Fibroblast of lung (primary cell): ENCODE data around the gene SGMS2.

Experiments used
- EZH2 ChIP-seq: IDR thresholded peaks from 2 replicates; pipeline ENCODE4 v1.5.1; 2012; ENCODE audit warnings: low read length, control low read depth, mild to moderate bottlenecking; ENCODE audit errors: missing control alignments
- TF ChIP-seq, protein P1 (sequence below), 2 donors: IDR thresholded peaks in 1 of 2; conservative IDR thresholded peaks in 1 of 2; 1 replicate in 1 of 2; 2 replicates in 1 of 2; pipeline ENCODE4 v1.5.1; 2011 to 2012; ENCODE audit warnings: low read length in 2 of 2, control low read depth in 1 of 2, inconsistent platforms in 1 of 2, low read depth in 1 of 2, mild to moderate bottlenecking in 1 of 2

DNA sequence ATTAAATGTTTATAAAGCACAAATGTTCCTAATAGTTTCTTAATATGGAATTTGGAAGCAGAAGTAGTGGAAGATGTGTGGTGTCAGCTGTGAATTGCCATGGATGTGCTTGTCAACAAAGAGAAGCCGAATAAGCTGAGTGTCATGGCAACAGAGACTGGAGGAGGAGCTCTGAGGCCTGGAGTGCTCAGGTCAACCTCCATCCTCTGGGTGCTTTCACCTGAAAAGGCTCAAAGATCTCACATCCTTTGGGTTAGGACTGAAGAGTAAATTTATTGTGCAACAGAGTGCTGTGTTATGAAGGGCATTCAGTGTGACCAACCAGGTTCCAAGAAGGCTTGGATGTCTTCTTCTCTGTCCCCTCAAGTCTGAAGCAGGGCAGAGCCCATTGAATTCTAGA lies 18.7 kb downstream of the SGMS2 start:
- TF ChIP-seq, protein P1, sequence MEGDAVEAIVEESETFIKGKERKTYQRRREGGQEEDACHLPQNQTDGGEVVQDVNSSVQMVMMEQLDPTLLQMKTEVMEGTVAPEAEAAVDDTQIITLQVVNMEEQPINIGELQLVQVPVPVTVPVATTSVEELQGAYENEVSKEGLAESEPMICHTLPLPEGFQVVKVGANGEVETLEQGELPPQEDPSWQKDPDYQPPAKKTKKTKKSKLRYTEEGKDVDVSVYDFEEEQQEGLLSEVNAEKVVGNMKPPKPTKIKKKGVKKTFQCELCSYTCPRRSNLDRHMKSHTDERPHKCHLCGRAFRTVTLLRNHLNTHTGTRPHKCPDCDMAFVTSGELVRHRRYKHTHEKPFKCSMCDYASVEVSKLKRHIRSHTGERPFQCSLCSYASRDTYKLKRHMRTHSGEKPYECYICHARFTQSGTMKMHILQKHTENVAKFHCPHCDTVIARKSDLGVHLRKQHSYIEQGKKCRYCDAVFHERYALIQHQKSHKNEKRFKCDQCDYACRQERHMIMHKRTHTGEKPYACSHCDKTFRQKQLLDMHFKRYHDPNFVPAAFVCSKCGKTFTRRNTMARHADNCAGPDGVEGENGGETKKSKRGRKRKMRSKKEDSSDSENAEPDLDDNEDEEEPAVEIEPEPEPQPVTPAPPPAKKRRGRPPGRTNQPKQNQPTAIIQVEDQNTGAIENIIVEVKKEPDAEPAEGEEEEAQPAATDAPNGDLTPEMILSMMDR (conservative IDR thresholded peaks at IDR 0.05 in 1 of 2, IDR thresholded peaks at IDR 0.05 in 1 of 2; ENCODE audit: low read depth in 1 of 2, low read length in 2 of 2) = no peak
- TF ChIP-seq EZH2 = no peak
